Measurements from ENCODE around the gene SFMBT2.
A peak's percentile ranks its signal among the peaks of the same experiment; 100 is the strongest.
"Not testable (repeated sequence)": the region's sequence is repeated elsewhere in the genome, so short reads cannot be mapped to it uniquely, and the experiment has no call there.

Gene SFMBT2

GRCh38 chr10:7258948-7259523, 151.8 kb downstream of the SFMBT2 start:
- peak; percentile 71 for DNase-seq

DNA sequence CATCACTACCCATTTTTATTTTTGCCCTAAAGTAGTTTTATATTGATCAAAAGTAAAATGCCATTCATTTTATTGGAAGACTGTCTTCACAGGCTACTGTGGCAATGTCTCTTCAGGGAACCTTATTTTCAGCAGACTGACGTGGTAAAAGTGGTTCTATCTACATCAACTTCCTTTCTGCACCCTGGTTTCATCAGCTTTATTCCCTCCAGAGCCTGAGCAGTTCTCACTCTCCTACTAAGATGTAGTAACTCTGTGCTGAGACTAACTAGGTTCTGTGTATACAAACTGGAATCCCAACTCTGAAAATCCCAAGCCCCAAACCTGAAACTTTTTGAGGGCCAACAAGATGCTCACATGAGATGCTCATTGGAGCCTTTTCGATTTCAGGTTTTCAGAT, 155.3 kb downstream of the SFMBT2 start:
- no peak for DNase-seq

- no peak for DNase-seq
Observed at GRCh38 chr10:7251696-7252465, 159.0 kb downstream of the SFMBT2 start.

DNA sequence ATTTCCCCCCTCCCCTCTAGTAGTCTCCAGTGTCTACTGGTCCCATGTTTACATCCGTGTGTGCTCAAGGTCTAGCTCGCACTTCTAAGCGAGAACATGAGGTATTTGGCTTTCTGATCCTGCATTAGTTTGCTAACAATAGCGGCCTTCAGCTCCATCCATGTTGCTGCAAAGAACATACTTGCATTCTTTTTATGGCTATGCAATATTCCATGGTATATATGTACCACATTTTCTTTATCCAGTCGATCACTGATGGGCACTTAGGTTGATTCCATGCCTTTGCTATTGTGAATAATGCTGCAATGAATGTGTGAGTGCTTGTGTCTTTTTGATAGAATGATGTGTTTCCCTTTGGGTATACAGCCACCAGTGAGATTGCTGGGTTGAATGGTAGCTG, 160.6 kb downstream of the SFMBT2 start:
- DNase-seq: no peak

GRCh38 chr10:7248585-7249164, 162.2 kb downstream of the SFMBT2 start:
- DNase-seq: no peak

GRCh38 chr10:7248148-7248547, 162.7 kb downstream of the SFMBT2 start:
- DNase-seq: no peak

DNA sequence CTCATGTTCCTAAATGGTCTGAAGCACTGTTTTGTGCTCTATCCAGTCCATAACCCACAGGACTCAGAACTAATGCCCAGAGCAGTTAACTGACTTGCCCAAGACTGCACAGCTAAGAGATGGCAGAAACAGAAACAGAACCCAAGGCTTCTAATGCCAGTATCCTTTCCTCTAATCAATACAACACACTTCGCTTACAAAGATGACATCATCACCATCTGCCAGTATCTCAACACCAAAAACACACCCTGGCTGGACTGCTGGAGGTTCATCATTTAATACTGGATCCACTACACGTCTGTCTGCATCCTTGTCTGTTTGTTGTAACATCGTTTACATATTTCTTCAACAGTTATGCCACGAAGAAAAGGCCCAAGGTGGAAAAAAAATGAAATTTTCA, 165.3 kb downstream of the SFMBT2 start:
- DNase-seq: no peak

GRCh38 chr10:7243873-7244272, 167.0 kb downstream of the SFMBT2 start:
- peak; percentile 32 for DNase-seq

GRCh38 chr10:7243139-7243538, 167.7 kb downstream of the SFMBT2 start:
- DNase-seq: no peak

- peak; percentile 14 for DNase-seq
Observed at GRCh38 chr10:7239312-7239985, 171.4 kb downstream of the SFMBT2 start.

DNA sequence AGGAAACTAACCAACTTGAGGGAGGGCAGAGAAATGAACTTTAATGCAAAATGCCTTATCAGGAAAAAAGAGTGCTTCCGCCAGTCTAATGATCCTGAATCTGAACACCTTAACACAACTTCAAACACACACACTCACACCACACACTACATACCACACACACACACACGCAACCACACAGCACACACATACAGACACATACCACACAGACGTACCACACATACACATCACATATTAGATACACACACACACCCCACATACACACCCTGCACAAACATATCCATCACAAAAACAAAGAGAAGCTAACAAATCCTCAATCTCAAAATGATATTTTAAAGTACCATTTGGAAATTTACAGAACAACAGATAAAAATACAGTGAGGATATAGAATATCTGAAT, 175.5 kb downstream of the SFMBT2 start:
- DNase-seq: no peak

GRCh38 chr10:7234109-7234508, 176.7 kb downstream of the SFMBT2 start:
- DNase-seq: no peak

DNA sequence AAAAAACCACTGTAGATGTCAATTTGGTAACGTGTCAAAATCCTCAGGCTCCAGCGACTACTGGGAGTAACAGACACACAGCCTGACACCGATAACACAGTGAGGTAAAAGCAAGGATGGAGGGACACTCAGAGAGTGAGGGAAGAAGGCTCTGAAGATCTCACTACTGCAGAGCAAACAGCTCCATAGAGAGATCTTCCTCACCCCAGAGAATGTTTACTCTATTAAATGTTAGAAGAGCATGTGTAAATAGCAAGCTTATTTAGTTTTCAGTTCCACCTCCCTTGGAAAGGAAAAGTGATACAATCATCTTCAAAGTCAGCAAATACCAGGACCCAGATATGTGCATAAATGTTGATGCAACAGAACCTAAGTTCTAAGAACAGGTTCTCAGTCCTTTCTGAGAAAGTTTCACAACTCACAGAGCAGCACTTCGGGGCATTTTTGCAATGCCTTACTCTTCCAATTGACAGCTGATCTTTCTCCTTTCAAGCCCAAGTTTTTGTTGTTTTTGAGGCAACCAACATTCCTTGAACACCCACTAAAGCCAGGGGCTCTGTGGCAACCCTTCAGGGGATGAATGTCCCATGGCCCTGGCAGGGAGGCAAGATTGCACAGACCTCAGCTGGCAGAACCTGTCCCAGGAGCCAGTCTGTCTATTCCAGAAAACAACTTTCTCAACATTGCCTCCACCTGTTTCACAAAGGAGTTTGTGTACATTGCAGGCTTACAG, 177.4 kb downstream of the SFMBT2 start:
- DNase-seq: no peak

DNA sequence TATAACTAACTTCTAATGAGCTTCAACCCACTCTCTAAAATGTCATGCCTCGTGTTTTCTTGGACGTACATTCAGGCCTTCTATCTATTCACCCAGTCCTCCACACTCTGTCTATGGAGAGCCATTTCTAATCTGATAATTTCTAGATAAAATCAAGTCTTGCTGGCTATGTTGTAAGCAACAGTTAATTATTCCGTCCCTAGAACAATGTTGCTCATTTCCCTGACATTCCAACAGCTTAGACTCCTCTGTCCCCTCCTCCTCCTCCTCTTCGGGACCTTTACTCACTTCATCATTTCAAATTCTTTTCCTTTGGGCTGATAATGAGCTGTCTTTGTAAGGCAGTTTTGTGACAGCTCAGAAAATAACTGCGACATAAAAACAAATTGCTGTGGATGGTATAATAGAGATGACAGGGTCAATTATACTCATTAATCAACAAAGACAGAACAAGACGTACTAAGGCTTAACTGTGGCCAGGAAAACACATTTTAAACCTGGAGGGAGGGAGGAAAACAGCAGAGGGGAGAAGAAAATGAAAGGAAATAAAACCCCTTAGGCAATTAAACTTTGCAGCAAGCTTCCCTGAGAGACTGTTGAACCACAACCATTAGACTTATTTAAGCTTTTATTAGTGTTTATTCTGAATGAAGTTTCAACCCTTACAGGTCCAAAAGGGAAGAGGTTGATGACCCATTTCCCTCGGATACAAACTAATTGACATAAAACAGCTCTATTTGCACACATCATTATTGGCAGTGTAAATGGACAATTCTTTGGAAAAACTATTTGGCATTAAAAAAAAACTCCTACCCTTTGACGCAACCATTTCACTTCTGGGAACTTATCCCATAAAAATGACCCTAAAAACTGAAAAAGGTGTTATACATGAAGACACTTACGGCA, 179.1 kb downstream of the SFMBT2 start:
- DNase-seq: no peak

- no peak for DNase-seq
Observed at GRCh38 chr10:7230951-7231350, 179.9 kb downstream of the SFMBT2 start.

GRCh38 chr10:7230036-7230435, 180.8 kb downstream of the SFMBT2 start:
- no peak for DNase-seq

GRCh38 chr10:7225133-7225532, 185.7 kb downstream of the SFMBT2 start:
- DNase-seq: no peak

- DNase-seq: no peak
Observed at GRCh38 chr10:7218968-7219367, 191.9 kb downstream of the SFMBT2 start.

DNA sequence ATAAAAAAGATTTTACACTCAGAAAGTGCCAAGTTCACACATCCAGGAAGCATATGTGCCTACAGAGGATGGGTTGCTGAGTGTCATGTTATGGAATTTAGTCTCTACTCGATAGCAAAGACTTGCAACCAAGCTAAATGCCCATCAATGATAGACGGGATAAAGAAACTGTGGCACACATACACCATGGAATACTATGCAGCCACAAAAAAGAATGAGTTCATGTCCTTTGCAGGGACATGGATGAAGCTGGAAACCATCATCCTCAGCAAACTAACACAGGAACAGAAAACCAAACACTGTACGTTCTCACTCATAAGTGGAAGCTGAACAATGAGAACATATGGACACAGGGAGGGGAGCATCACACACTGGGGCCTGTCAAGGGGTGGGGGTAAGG, 198.1 kb downstream of the SFMBT2 start:
- not testable (repeated sequence) for DNase-seq

GRCh38 chr10:7211857-7212577, 198.8 kb downstream of the SFMBT2 start:
- DNase-seq: no peak

- no peak for DNase-seq
Observed at GRCh38 chr10:7210516-7210915, 200.3 kb downstream of the SFMBT2 start.
